Fibroblast of lung (primary cell): ENCODE results near the gene AGO3. TPM values are rescaled to one million over a fixed set of nuclear protein-coding genes. Genes with fewer than 3 reads are reported as not detected.

Experiments
- DNase-seq, 2 donors: peaks; one replicate each; pipeline versions ENCODE4 v3.0.0 to v3.0.0-alpha.2; 2010; ENCODE audit warnings: low read depth in 2 of 2
- H2AFZ ChIP-seq: 2 replicates; pipeline ENCODE4 v1.5.1; 2012; ENCODE audit warnings: low read length, control low read depth, inconsistent platforms
- H3K27ac ChIP-seq: 2 replicates; pipeline ENCODE4 v1.5.1; 2011; ENCODE audit warnings: low read length, control low read depth; ENCODE audit not compliant: insufficient read depth
- H3K27me3 ChIP-seq: 2 replicates; pipeline ENCODE4 v1.5.1; 2011; ENCODE audit warnings: mild to moderate bottlenecking, low read length; ENCODE audit not compliant: control insufficient read depth, insufficient read depth
- H3K36me3 ChIP-seq: 2 replicates; pipeline ENCODE4 v1.5.1; 2011; ENCODE audit warnings: low read length; ENCODE audit not compliant: control insufficient read depth, insufficient read depth
- H3K4me1 ChIP-seq: 2 replicates; pipeline ENCODE4 v1.5.1; 2011; ENCODE audit warnings: low read length; ENCODE audit not compliant: control insufficient read depth, insufficient read depth; ENCODE audit errors: extremely low read depth
- H3K4me2 ChIP-seq: 2 replicates; pipeline ENCODE4 v1.5.1; 2011; ENCODE audit warnings: low read length, control low read depth; ENCODE audit not compliant: insufficient read depth; ENCODE audit errors: extremely low read depth
- H3K4me3 ChIP-seq, 4 experiments: fragments of 200-600 bp in 1 of 4; sonication (generic) in 1 of 4; replicated peaks in 1 of 4; 2 replicates each; pipeline ENCODE4 v1.5.1; 2011 to 2016; ENCODE audit warnings: low read length in 4 of 4, low read depth in 3 of 4, mild to moderate bottlenecking in 3 of 4, control low read depth in 2 of 4, inconsistent platforms in 1 of 4, mixed read lengths in 1 of 4; ENCODE audit not compliant: insufficient read depth in 1 of 4; ENCODE audit errors: control extremely low read depth in 1 of 4
- H3K79me2 ChIP-seq: 2 replicates; pipeline ENCODE4 v1.5.1; 2012; ENCODE audit warnings: mild to moderate bottlenecking, low read length, inconsistent platforms; ENCODE audit not compliant: control insufficient read depth, insufficient read depth
- H3K9ac ChIP-seq: 2 replicates; pipeline ENCODE4 v1.5.1; 2011; ENCODE audit warnings: mild to moderate bottlenecking, low read length, control low read depth; ENCODE audit not compliant: insufficient read depth
- H3K9me3 ChIP-seq: 2 replicates; pipeline ENCODE4 v1.5.1; 2012; ENCODE audit warnings: low read depth, low read length; ENCODE audit not compliant: control insufficient read depth, insufficient read depth
- H4K20me1 ChIP-seq: 2 replicates; pipeline ENCODE4 v1.5.1; 2011; ENCODE audit warnings: low read length; ENCODE audit not compliant: control insufficient read depth, insufficient read depth; ENCODE audit errors: extremely low read depth
- EZH2 ChIP-seq: IDR thresholded peaks from 2 replicates; pipeline ENCODE4 v1.5.1; 2012; ENCODE audit warnings: low read length, control low read depth, mild to moderate bottlenecking; ENCODE audit errors: missing control alignments
- polyA plus RNA-seq, 2 donors: library from polyadenylated mRNA; depleted of rRNA in 1 of 2; stranded (reverse) in 1 of 2; unstranded in 1 of 2; fragments of >200 nt; gene quantifications; 2 replicates each; pipeline ENCODE4 v1.2.1, GENCODE V29; 2011 to 2012; ENCODE audit warnings: missing spikeins in 1 of 2
- total RNA-seq: library from RNA; depleted of rRNA; stranded (reverse); fragments of >200 nt; gene quantifications from 2 replicates; pipeline ENCODE4 v1.2.1, GENCODE V29; 2014
- TF ChIP-seq, protein P1 (sequence below), 2 donors: IDR thresholded peaks in 1 of 2; conservative IDR thresholded peaks in 1 of 2; 1 replicate in 1 of 2; 2 replicates in 1 of 2; pipeline ENCODE4 v1.5.1; 2011 to 2012; ENCODE audit warnings: low read length in 2 of 2, control low read depth in 1 of 2, inconsistent platforms in 1 of 2, low read depth in 1 of 2, mild to moderate bottlenecking in 1 of 2

AGO3 gene
- total and polyA plus RNA-seq, 2 donors (not counting 1 experiment from before 2014, with no cell fraction given): 12.9 to 19.6 TPM

GRCh38 chr1:36093929-36094328, 163.0 kb downstream of the AGO3 start:
- Histone ChIP-seq H3K79me2 (peaks cover 24% of the 10 kb centered on the region), H3K4me3 (no peak overlapping the region), H3K9me3 (no peaks in the 10 kb centered on the region), H3K4me1 (peaks cover 10% of the 10 kb centered on the region), H3K27ac (no peak overlapping the region), H2AFZ (no peak overlapping the region), H3K4me2 (no peak overlapping the region), H3K36me3 (peaks cover 34% of the 10 kb centered on the region), H4K20me1 (no peaks in the 10 kb centered on the region), H3K9ac (no peak overlapping the region), H3K27me3 (no peaks in the 10 kb centered on the region)
- DNase-seq: no peak
- TF ChIP-seq, protein P1, sequence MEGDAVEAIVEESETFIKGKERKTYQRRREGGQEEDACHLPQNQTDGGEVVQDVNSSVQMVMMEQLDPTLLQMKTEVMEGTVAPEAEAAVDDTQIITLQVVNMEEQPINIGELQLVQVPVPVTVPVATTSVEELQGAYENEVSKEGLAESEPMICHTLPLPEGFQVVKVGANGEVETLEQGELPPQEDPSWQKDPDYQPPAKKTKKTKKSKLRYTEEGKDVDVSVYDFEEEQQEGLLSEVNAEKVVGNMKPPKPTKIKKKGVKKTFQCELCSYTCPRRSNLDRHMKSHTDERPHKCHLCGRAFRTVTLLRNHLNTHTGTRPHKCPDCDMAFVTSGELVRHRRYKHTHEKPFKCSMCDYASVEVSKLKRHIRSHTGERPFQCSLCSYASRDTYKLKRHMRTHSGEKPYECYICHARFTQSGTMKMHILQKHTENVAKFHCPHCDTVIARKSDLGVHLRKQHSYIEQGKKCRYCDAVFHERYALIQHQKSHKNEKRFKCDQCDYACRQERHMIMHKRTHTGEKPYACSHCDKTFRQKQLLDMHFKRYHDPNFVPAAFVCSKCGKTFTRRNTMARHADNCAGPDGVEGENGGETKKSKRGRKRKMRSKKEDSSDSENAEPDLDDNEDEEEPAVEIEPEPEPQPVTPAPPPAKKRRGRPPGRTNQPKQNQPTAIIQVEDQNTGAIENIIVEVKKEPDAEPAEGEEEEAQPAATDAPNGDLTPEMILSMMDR (conservative IDR thresholded peaks at IDR 0.05 in 1 of 2, IDR thresholded peaks at IDR 0.05 in 1 of 2; ENCODE audit: low read depth in 1 of 2, low read length in 2 of 2): no peak
- TF ChIP-seq EZH2: no peak

DNA sequence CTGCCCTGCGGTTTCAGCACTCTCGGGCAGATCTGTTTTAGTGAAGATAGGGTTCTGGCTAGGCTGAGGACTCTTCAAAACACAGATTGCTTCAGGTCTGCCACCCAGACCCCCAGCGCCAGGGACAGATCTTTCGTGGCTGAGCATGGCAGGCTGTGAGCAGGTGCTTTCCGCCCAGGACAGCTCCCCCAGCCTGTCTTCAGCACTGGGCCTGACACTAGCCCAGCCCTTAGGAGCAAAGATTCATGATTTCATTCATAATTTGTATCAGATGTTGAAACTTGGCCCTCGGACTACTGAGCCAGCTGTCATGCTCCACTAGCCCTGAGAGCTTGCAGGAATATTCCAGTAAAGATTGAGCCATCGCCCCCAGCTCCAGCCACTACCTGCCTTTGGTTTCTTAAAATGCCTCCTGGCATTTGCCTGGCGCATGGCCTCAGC, 163.7 kb downstream of the AGO3 start:
- H2AFZ ChIP-seq: no peak overlapping the region
- no peak overlapping the region for H3K4me3 ChIP-seq
- H3K4me2 ChIP-seq: no peak overlapping the region
- no peaks in the 10 kb centered on the region for H3K9me3 ChIP-seq
- peaks cover 8% of the 10 kb centered on the region for H3K4me1 ChIP-seq
- DNase-seq: no peak
- TF ChIP-seq, protein P1 (conservative IDR thresholded peaks at IDR 0.05 in 1 of 2, IDR thresholded peaks at IDR 0.05 in 1 of 2; ENCODE audit: low read depth in 1 of 2, low read length in 2 of 2): no peak
- TF ChIP-seq EZH2: no peak
- no peaks in the 10 kb centered on the region for H3K27me3 ChIP-seq
- no peak overlapping the region for H3K9ac ChIP-seq
- peaks cover 34% of the 10 kb centered on the region for H3K36me3 ChIP-seq
- no peaks in the 10 kb centered on the region for H4K20me1 ChIP-seq
- no peak overlapping the region for H3K27ac ChIP-seq
- H3K79me2 ChIP-seq: peaks cover 18% of the 10 kb centered on the region

- no peak for TF ChIP-seq EZH2
- TF ChIP-seq, protein P1 (conservative IDR thresholded peaks at IDR 0.05 in 1 of 2, IDR thresholded peaks at IDR 0.05 in 1 of 2; ENCODE audit: low read depth in 1 of 2, low read length in 2 of 2): no peak
- no peak overlapping the region for H3K4me2 ChIP-seq
- H2AFZ ChIP-seq: no peak overlapping the region
- H3K4me3 ChIP-seq: no peak overlapping the region
- no peak for DNase-seq
- H4K20me1 ChIP-seq: no peaks in the 10 kb centered on the region
- no peak overlapping the region for H3K9ac ChIP-seq
- H3K4me1 ChIP-seq: peaks cover 4% of the 10 kb centered on the region
- H3K9me3 ChIP-seq: no peaks in the 10 kb centered on the region
- H3K27me3 ChIP-seq: no peaks in the 10 kb centered on the region
- H3K36me3 ChIP-seq: peaks cover 34% of the 10 kb centered on the region
- peaks cover 7% of the 10 kb centered on the region for H3K79me2 ChIP-seq
- H3K27ac ChIP-seq: no peak overlapping the region
These were observed 165.0 kb downstream of the AGO3 start for GRCh38 chr1:36095760-36096405.
